ENCODE data around the gene MEGF6.

MEGF6 gene

DNA sequence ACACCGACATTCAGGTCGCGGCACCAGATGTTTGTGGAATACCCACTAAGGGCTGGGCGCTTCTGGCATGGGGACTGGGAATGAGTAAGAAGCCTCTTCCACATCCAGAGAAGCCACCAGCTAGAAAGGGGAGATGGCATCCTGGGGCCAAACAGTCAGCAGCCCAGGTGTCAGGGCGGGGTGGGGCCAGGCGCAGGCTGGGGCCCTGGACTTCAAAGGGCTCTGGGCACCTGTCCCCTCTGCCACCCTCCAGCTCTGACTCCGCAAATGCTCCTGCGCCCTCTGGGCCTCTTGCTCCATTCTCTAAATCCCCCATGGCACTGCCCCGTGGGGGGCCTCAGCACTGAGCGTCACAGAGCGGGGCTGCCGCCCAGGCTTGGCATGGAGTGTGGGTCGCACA, 70.4 kb downstream of the MEGF6 start:
- H3K4me3 ChIP-seq (ENCODE audit: low read length): no peak overlapping the region
- peaks cover 31% of the 10 kb centered on the region for H3K4me1 ChIP-seq (ENCODE audit: insufficient read depth, low read length)
- H2AFZ ChIP-seq (ENCODE audit: low read depth, low read length): no peak overlapping the region

DNA sequence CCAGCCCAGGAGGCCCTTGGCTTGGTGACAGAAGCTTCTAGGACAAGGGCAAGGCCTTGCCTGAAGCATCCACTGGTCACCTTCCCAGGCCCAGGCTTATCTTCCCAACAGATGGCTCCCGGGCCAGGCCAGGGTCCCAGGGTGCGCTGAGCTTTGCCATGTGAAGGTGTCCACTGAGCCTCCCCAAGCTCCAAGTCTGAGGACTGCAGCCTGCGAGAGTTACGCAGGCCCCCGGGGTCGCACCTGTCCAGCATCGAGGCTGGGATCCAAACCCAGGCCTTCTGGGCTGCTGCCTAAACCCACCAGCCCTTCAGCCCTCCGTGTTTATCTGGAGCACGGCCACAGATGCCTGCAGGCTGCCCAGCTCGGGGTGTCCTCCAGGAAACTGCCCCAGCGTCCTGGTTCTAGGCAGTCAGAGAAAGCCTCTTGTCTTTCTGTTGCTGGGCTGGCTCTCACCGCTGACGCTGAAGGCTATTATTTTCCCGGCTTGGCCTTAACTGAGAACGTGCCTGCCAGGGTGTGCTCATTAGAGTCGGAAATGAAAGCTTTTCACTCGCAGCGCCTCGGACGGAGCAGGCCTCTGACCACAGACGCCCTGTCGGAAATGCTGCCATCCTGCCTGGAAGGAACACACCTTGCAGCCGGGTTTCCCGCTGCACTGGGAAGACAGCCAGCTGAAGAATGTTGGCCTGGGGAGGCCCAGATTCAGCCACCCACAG, 71.4 kb downstream of the MEGF6 start:
- no peak overlapping the region for H2AFZ ChIP-seq (ENCODE audit: low read depth, low read length)
- H3K4me1 ChIP-seq (ENCODE audit: insufficient read depth, low read length): peaks cover 23% of the 10 kb centered on the region
- H3K27me3 ChIP-seq (ENCODE audit: insufficient read depth, low read length): no peaks in the 10 kb centered on the region
- no peaks in the 10 kb centered on the region for H3K36me3 ChIP-seq (ENCODE audit: insufficient read depth, low read length)
- no peak overlapping the region for H3K4me3 ChIP-seq (ENCODE audit: low read length)
- no peaks in the 10 kb centered on the region for H3K9me3 ChIP-seq (ENCODE audit: low read length)

More for the DNA sequence above, 70.4 kb downstream of the MEGF6 start:
- Histone ChIP-seq H3K9me3 (ENCODE audit: low read length) (no peaks in the 10 kb centered on the region), H3K27me3 (ENCODE audit: insufficient read depth, low read length) (no peaks in the 10 kb centered on the region), H3K36me3 (ENCODE audit: insufficient read depth, low read length) (no peaks in the 10 kb centered on the region)

DNA sequence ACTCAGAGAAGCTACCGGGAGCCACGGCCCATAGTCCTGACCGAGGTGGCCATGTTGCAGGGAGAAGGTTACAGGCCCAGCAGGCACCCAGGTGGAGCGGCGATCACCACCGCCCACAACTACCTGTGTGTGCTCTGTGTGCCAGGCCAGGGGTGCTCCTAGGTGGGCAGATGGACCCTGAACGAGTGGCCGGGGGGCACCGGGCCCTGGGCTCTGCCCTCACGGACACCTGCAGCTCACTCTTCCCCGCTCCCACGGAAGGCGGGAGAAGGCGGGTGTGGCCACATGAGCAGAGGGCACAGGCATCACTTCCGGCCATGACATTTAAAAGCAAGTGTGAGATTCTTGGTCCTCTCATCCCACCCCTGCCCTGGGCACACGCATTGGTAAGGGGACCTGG, 73.9 kb downstream of the MEGF6 start:
- Histone ChIP-seq H3K27me3 (ENCODE audit: insufficient read depth, low read length) (no peaks in the 10 kb centered on the region), H3K9me3 (ENCODE audit: low read length) (no peaks in the 10 kb centered on the region), H3K36me3 (ENCODE audit: insufficient read depth, low read length) (no peaks in the 10 kb centered on the region), H3K4me3 (ENCODE audit: low read length) (no peak overlapping the region), H3K4me1 (ENCODE audit: insufficient read depth, low read length) (peaks cover 16% of the 10 kb centered on the region), H2AFZ (ENCODE audit: low read depth, low read length) (no peak overlapping the region)

DNA sequence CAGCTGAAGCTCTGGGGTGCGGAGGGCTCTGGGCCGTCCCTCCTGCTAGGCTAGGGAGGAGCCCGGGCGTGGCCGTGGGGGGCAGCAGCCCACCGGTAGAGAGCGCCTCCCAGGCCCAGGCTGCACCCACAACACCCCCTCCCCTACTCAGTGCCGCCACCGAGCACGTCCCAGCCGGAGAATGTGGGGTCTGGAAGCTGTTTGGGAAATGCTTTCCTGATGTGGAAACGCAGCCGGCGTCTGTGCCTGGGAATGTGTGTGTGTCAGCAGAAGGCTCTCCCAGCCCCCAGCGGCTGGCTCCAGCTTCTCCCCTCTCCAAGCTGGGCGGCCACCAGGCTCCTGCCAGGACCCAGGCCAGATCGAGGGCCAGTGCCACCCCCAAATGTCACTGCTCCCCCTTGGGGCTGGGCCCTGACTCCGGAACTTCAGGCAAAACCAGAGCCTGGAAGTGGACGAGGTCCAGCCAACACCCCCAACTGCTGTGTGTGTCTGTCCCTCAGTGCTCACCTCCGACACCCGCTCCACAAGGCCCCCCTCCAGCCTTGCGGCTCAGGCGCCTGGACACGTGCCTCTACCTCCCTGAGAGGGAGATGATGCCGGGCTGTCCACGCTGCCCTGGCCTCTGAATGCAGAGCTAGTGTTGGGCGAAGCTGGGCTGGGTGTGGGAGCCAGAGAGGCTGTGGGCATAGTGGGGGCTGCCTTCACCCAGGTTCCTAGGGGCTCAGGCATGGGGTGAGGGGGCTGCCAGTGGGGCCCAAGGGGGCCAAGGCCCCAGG, 74.7 kb downstream of the MEGF6 start:
- Histone ChIP-seq H3K36me3 (ENCODE audit: insufficient read depth, low read length) (no peaks in the 10 kb centered on the region), H3K4me3 (ENCODE audit: low read length) (no peak overlapping the region), H3K4me1 (ENCODE audit: insufficient read depth, low read length) (peaks cover 20% of the 10 kb centered on the region), H3K9me3 (ENCODE audit: low read length) (no peaks in the 10 kb centered on the region), H2AFZ (ENCODE audit: low read depth, low read length) (no peak overlapping the region), H3K27me3 (ENCODE audit: insufficient read depth, low read length) (no peaks in the 10 kb centered on the region)

DNA sequence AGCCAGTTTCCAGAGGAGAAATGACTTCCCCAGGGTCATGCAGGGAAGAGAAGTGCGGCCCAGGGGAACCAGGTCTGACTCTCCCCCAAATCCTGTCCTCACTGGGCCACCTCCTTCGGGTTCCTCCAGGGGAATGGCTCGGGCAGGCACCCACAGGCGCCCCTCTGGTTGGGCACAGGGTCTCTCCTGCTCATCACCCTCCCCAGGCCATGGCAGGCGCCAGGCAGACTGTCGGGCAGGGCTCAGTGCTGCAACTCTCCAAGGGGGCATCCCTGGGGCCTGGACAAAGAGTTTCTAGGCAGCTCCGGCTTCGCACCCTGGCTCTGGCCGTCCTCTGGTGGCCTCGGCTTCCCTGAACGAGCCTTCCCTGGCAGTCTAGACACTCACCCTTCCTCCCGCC, 75.6 kb downstream of the MEGF6 start:
- Histone ChIP-seq H3K4me1 (ENCODE audit: insufficient read depth, low read length) (peaks cover 23% of the 10 kb centered on the region), H3K36me3 (ENCODE audit: insufficient read depth, low read length) (no peaks in the 10 kb centered on the region), H3K27me3 (ENCODE audit: insufficient read depth, low read length) (no peaks in the 10 kb centered on the region), H3K9me3 (ENCODE audit: low read length) (no peaks in the 10 kb centered on the region), H2AFZ (ENCODE audit: low read depth, low read length) (no peak overlapping the region), H3K4me3 (ENCODE audit: low read length) (no peak overlapping the region)

DNA sequence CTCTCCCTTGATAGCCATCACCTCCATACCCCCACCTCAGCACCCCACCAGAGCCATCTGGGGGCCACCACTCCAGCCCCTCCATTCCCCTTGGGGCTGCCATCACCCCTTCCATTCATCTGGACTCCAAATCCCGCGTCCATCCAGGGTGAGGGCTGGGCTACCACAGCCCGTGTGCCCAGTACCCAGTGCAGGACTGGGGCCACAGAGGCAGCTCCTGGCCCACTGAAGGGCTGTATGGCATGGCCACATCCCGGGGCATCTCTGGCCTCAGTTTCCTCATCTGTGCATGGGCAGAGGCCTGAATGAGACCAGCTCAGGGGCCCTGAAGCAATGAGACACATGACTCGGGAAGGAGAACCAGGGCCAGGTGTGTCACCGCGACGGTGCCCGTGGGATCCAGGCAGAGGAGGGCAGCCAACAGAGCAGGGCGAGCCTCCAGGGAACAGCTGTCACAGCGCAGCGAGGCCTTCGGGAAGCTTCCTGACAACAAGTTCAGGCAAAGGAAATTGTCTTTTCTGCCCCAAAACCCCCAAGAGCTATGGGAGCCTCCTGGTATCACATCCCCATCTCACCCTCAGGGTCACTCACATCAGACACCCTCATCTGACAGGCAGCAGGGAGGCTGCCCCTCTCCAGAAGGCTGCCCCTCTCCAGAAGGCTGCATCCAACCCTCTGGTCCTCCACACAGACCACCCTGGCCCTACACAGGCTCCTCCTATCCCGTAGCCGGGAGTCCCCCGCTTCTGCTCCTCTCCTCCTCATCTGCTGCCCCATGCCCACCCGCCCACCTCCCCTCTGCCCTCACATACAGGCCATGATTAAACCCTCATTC, 76.3 kb downstream of the MEGF6 start:
- H2AFZ ChIP-seq (ENCODE audit: low read depth, low read length): no peak overlapping the region
- H3K9me3 ChIP-seq (ENCODE audit: low read length): no peaks in the 10 kb centered on the region
- H3K36me3 ChIP-seq (ENCODE audit: insufficient read depth, low read length): no peaks in the 10 kb centered on the region
- no peaks in the 10 kb centered on the region for H3K27me3 ChIP-seq (ENCODE audit: insufficient read depth, low read length)
- no peak overlapping the region for H3K4me3 ChIP-seq (ENCODE audit: low read length)
- peaks cover 27% of the 10 kb centered on the region for H3K4me1 ChIP-seq (ENCODE audit: insufficient read depth, low read length)

DNA sequence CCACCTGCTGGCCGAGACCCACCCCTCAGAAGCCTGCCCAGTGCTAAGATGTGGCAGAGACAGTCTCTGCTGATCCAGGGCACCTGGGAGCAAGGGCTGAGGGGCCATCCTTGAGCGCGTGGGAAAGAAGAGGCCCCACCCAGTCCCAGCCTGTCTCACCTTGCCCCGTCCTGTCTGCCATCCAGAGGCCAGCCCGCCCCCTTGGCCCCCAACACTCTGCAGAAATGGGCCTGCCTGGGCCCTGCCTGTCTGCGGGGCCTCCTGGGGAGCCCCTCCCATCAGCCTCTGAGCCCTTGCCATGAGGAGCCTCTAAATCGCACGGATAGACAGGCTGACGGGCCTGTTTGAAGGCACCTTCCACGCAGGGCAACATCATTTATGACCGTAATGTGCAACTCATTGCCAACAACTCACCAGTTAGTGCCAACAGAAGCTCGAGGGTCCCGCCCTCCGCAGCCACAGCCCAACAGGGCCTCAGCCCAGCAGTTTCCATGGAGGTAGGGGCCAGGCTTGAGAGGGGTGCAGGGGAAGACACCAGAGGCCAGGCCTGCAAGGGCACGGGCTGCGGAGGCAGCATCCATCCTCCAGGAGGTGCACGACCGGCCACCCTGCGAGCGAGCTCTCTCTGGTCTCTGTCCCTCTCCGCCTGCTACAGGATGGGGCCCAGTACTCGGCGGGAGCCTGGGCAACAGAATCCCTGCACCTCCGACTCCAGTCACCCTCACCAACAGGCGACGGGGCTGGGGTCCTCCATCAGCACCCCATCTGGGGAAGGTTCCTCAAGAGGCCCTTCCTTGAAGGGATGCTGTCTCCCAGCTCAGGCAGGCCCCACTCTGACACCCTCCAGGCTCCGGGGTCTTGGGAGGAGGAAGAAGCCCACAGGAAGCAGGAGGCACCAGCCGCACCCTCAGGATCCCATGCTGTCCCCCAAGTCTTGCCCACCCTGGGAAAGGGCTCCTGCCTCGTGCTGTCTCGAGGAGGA, 78.0 kb downstream of the MEGF6 start:
- H3K27me3 ChIP-seq (ENCODE audit: insufficient read depth, low read length): no peaks in the 10 kb centered on the region
- H3K4me1 ChIP-seq (ENCODE audit: insufficient read depth, low read length): peaks cover 18% of the 10 kb centered on the region
- H3K36me3 ChIP-seq (ENCODE audit: insufficient read depth, low read length): no peaks in the 10 kb centered on the region
- H2AFZ ChIP-seq (ENCODE audit: low read depth, low read length): no peak overlapping the region
- no peak overlapping the region for H3K4me3 ChIP-seq (ENCODE audit: low read length)
- no peaks in the 10 kb centered on the region for H3K9me3 ChIP-seq (ENCODE audit: low read length)

DNA sequence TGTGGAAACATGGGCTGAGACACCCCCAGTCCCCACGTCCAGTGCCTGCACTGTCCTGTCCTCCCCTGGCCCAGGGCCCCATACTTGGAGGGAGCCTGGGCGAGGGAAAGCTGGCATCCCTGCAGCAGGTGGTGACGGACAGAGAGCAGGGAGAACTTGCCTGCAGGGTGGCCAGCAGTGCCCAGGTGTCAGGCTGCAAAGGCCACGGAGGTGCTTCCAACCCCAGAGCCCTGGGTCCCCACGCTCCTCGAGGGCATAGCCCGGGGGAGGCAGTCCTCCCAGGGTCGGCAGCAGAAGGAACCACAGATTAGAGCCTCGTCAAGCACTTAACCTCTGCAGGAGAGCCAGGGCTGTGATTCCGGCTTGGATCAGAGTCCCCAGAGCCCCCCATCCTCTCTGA, 79.4 kb downstream of the MEGF6 start:
- no peaks in the 10 kb centered on the region for H3K9me3 ChIP-seq (ENCODE audit: low read length)
- H3K4me3 ChIP-seq (ENCODE audit: low read length): no peak overlapping the region
- no peaks in the 10 kb centered on the region for H3K27me3 ChIP-seq (ENCODE audit: insufficient read depth, low read length)
- H3K4me1 ChIP-seq (ENCODE audit: insufficient read depth, low read length): peaks cover 14% of the 10 kb centered on the region
- H3K36me3 ChIP-seq (ENCODE audit: insufficient read depth, low read length): no peaks in the 10 kb centered on the region
- H2AFZ ChIP-seq (ENCODE audit: low read depth, low read length): no peak overlapping the region

DNA sequence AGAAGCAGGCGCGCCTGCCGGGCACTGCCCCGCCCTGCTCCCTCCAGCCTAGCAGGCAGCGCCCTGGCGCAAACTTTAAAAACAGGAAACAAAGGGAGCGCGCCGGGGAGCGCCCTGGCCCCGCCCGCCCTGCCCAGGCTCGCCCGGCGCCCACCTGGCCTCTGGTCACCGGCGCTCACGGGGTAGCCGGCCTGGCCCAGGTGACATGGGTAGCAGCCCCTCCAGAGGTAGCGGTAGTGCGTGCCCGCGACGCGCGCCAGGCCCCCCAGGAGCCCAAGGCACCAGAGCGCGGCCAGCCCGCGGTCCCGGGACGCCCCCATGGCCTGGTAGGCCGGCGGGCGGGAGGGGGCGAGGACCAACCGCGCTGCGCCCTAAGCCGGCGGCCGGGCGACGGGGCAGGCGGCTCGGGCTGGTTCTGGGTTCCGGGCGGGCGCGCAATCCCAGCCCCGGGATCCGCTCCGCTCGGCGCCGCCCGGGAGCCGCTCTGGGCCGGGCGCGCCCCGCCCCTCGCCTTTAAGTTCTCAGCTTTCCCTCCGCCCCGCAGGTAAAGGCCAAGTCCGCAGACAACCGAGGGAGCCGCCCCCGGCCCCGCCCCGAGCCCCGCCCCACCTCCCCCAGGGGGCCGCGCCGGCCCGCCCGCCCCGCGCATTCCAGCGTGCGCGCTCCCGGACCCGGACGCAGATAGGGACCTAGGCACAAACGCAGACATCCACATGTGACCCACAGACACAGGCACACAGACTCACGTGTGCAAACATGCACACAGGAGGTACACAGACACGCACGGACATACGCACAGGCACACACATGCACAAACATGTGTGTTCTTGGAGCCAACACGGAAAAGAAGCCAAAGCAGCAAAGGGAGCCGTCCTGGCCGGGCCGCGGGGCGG, 80.1 kb downstream of the MEGF6 start:
- H3K36me3 ChIP-seq (ENCODE audit: insufficient read depth, low read length): no peaks in the 10 kb centered on the region
- H3K4me3 ChIP-seq (ENCODE audit: low read length): peak overlapping the region; percentile 49
- no peaks in the 10 kb centered on the region for H3K9me3 ChIP-seq (ENCODE audit: low read length)
- H3K4me1 ChIP-seq (ENCODE audit: insufficient read depth, low read length): peaks cover 14% of the 10 kb centered on the region
- no peaks in the 10 kb centered on the region for H3K27me3 ChIP-seq (ENCODE audit: insufficient read depth, low read length)
- H2AFZ ChIP-seq (ENCODE audit: low read depth, low read length): no peak overlapping the region

DNA sequence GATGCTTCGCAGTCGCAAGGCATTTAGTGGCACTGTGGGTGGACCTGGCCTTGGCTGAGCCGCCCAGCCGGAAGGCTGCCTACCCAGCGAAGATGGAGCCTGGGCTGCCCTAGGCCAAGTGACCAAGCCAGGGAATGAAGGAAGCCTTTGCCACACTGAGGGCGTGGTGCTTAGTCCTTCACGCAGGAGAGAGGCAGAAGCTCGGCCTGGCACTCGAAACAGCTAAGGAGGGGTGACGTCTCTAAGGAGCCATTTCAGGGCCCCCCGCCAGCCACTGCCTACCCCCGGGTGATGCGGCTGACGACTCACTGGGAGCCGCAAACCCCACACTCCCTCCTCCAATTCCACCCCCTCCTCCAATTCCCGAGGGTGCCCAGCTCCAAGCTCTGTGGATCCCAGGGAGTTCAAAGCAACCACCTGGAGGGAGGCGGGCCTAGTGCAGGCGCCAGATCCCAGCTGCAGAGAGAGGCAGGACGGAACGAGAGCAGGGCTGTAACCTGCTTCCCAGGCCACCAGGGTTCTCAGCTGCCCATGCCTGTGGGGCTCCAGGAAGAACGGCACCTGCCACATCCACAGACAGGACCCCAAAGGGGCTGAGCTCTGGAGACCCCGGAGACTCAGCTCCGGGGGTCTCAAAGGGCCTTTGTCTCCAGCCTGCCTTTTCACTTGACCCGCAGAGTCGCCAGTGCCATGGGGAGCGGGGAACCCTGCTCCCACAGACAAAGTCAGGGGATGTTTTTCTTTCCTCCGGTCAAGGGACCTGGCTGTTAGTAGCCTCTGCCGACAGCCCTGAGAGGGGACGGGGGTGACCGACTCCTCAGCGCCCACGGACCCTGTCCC, 81.0 kb downstream of the MEGF6 start:
- H2AFZ ChIP-seq (ENCODE audit: low read depth, low read length): no peak overlapping the region
- H3K4me1 ChIP-seq (ENCODE audit: insufficient read depth, low read length): peaks cover 14% of the 10 kb centered on the region
- peak overlapping the region; percentile 49 for H3K4me3 ChIP-seq (ENCODE audit: low read length)
- H3K27me3 ChIP-seq (ENCODE audit: insufficient read depth, low read length): no peaks in the 10 kb centered on the region
- no peaks in the 10 kb centered on the region for H3K9me3 ChIP-seq (ENCODE audit: low read length)
- H3K36me3 ChIP-seq (ENCODE audit: insufficient read depth, low read length): no peaks in the 10 kb centered on the region

DNA sequence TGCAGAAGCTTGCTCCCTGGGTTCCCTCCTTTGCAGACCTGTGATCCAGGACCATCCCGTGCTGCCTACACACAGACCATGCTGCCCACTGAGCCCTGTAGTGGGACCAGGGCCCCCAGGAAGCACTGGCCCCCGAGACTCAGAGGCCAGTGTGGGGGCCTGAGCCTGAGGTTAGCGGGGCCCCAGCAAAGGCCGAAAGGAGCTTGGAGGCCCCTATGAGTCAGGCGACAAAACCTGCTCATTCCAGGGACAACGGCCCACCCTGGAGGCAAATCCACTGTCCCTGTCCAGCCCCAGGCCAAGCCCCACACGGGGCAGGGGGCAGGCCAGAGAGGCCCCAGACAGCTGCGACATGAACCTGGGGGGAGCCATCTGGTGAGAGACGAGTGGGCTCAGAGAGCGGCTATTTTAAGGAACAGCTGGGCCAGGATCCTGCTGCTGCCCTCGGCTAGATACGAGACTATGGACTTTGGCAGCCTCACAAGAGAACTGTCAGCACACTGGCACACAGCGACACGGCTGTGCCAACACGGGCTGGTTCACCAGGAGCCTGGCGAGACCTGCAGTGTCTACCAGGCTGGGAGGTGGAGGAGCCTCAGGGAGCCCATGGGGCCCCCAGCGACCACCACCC, 82.1 kb downstream of the MEGF6 start:
- Histone ChIP-seq H3K4me1 (ENCODE audit: insufficient read depth, low read length) (peaks cover 14% of the 10 kb centered on the region), H2AFZ (ENCODE audit: low read depth, low read length) (no peak overlapping the region), H3K9me3 (ENCODE audit: low read length) (no peaks in the 10 kb centered on the region), H3K27me3 (ENCODE audit: insufficient read depth, low read length) (no peaks in the 10 kb centered on the region), H3K4me3 (ENCODE audit: low read length) (no peak overlapping the region), H3K36me3 (ENCODE audit: insufficient read depth, low read length) (no peaks in the 10 kb centered on the region)
